ENCODE measurements around the gene DDB1.

The DDB1 gene

GRCh38 chr11:61345954-61346843, 13.3 kb upstream of the DDB1 start:
- Histone ChIP-seq H3K4me3 (ENCODE audit: severe bottlenecking) (no peak overlapping the region), H3K4me1 (ENCODE audit: insufficient read depth, poor library complexity, severe bottlenecking) (peaks cover 5% of the 10 kb centered on the region), H3K27ac (ENCODE audit: poor library complexity, severe bottlenecking) (no peak overlapping the region), H3K27me3 (ENCODE audit: insufficient read depth, poor library complexity, severe bottlenecking) (no peaks in the 10 kb centered on the region), H3K36me3 (ENCODE audit: low read depth) (peaks cover 15% of the 10 kb centered on the region), H3K9me3 (ENCODE audit: severe bottlenecking) (no peaks in the 10 kb centered on the region)
- no peak for ATAC-seq (ENCODE audit: low read depth)
- no peak for DNase-seq (ENCODE audit: low spot score)
- no peak for TF ChIP-seq CTCF (IDR thresholded peaks at IDR 0.05; ENCODE audit: poor library complexity, severe bottlenecking)

DNA sequence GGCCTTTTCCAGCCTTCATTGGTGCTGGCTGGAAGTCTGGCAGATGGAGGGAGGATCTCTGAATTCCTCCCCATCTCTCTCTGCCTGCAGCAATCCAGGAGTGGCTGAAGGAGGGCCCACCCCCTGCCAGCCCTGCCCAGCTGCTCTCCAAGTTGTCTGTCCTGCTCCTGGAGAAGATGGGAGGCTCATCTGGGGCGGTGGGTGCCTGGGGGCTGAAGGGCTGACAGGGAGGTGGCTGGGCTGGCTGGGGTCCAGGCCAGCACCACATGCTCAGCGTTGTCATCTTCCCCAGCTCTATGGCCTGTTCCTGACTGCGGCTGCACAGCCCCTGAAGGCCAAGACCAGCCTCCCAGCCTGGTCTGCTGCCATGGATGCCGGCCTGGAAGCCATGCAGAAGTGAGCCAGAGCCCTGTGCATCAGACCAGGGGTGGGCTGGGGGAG, 12.3 kb upstream of the DDB1 start:
- H3K27me3 ChIP-seq (ENCODE audit: insufficient read depth, poor library complexity, severe bottlenecking) = no peaks in the 10 kb centered on the region
- H3K4me3 ChIP-seq (ENCODE audit: severe bottlenecking) = no peak overlapping the region
- peaks cover 5% of the 10 kb centered on the region for H3K4me1 ChIP-seq (ENCODE audit: insufficient read depth, poor library complexity, severe bottlenecking)
- DNase-seq (ENCODE audit: low spot score) (no peak), ATAC-seq (ENCODE audit: low read depth) (no peak)
- no peak overlapping the region for H3K27ac ChIP-seq (ENCODE audit: poor library complexity, severe bottlenecking)
- H3K36me3 ChIP-seq (ENCODE audit: low read depth) = peaks cover 11% of the 10 kb centered on the region
- H3K9me3 ChIP-seq (ENCODE audit: severe bottlenecking) = no peaks in the 10 kb centered on the region
- TF ChIP-seq CTCF (IDR thresholded peaks at IDR 0.05; ENCODE audit: poor library complexity, severe bottlenecking) = no peak

- Histone ChIP-seq H3K4me1 (ENCODE audit: insufficient read depth, poor library complexity, severe bottlenecking) (peaks cover under 1% of the 10 kb centered on the region), H3K9me3 (ENCODE audit: severe bottlenecking) (no peaks in the 10 kb centered on the region), H3K4me3 (ENCODE audit: severe bottlenecking) (no peak overlapping the region), H3K36me3 (ENCODE audit: low read depth) (peaks cover 15% of the 10 kb centered on the region), H3K27me3 (ENCODE audit: insufficient read depth, poor library complexity, severe bottlenecking) (no peaks in the 10 kb centered on the region), H3K27ac (ENCODE audit: poor library complexity, severe bottlenecking) (no peak overlapping the region)
- no peak for TF ChIP-seq CTCF (IDR thresholded peaks at IDR 0.05; ENCODE audit: poor library complexity, severe bottlenecking)
- ATAC-seq (ENCODE audit: low read depth) (no peak), DNase-seq (ENCODE audit: low spot score) (no peak)
These were observed 11.2 kb upstream of the DDB1 start for GRCh38 chr11:61343792-61344745.

- no peak for ATAC-seq (ENCODE audit: low read depth)
These were observed 9.4 kb upstream of the DDB1 start for GRCh38 chr11:61342207-61342803.

More at GRCh38 chr11:61342207-61342803, 9.4 kb upstream of the DDB1 start:
- no peaks in the 10 kb centered on the region for H3K4me1 ChIP-seq (ENCODE audit: insufficient read depth, poor library complexity, severe bottlenecking)
- DNase-seq (ENCODE audit: low spot score) = no peak
- no peak overlapping the region for H3K4me3 ChIP-seq (ENCODE audit: severe bottlenecking)
- H3K9me3 ChIP-seq (ENCODE audit: severe bottlenecking) = no peaks in the 10 kb centered on the region
- no peaks in the 10 kb centered on the region for H3K27me3 ChIP-seq (ENCODE audit: insufficient read depth, poor library complexity, severe bottlenecking)
- peaks cover 22% of the 10 kb centered on the region for H3K36me3 ChIP-seq (ENCODE audit: low read depth)
- TF ChIP-seq CTCF (IDR thresholded peaks at IDR 0.05; ENCODE audit: poor library complexity, severe bottlenecking) = no peak
- no peak overlapping the region for H3K27ac ChIP-seq (ENCODE audit: poor library complexity, severe bottlenecking)
